DOHH2 (cell line): Measurements from ENCODE around the gene ADRA2B.

ENCODE experiments used
- H3F3A ChIP-seq: fragments of 200-600 bp; sonication (generic), shearing (Covaris generic); 2 replicates; pipeline ENCODE4 v1.6.0; 2016; ENCODE audit warnings: antibody characterized with exemption, mild to moderate bottlenecking; ENCODE audit not compliant: control insufficient read depth, insufficient read depth
- H3K27ac ChIP-seq: fragments of 200-600 bp; sonication (generic); 2 replicates; pipeline ENCODE4 v1.5.1; 2014; ENCODE audit warnings: low read depth, mild to moderate bottlenecking, low read length, moderate library complexity
- H3K27me3 ChIP-seq: fragments of 200-600 bp; sonication (generic); 2 replicates; pipeline ENCODE4 v1.6.1; 2014; ENCODE audit warnings: mild to moderate bottlenecking, low read length, mixed read lengths; ENCODE audit not compliant: control insufficient read depth
- H3K36me3 ChIP-seq: fragments of 200-600 bp; sonication (generic); 2 replicates; pipeline ENCODE4 v1.6.1; 2014; ENCODE audit warnings: mild to moderate bottlenecking, low read length, moderate library complexity, mixed read lengths; ENCODE audit not compliant: control insufficient read depth
- H3K4me1 ChIP-seq: fragments of 200-600 bp; sonication (generic); 2 replicates; pipeline ENCODE4 v1.6.1; 2014; ENCODE audit warnings: mild to moderate bottlenecking, low read length, mixed read lengths; ENCODE audit not compliant: control insufficient read depth
- H3K4me2 ChIP-seq: fragments of 200-600 bp; sonication (generic); 2 replicates; pipeline ENCODE4 v1.6.0; 2014; ENCODE audit warnings: mild to moderate bottlenecking, low read length, moderate library complexity
- H3K4me3 ChIP-seq: fragments of 200-600 bp; sonication (generic); 2 replicates; pipeline ENCODE4 v1.5.1; 2014; ENCODE audit warnings: mild to moderate bottlenecking, low read length, mixed read lengths
- H3K79me2 ChIP-seq: fragments of 200-600 bp; sonication (generic); 2 replicates; pipeline ENCODE4 v1.6.1; 2014; ENCODE audit warnings: mild to moderate bottlenecking, low read length, mixed read lengths; ENCODE audit not compliant: control insufficient read depth
- H3K9me2 ChIP-seq: fragments of 200-600 bp; sonication (generic); replicated peaks from 2 replicates; pipeline ENCODE4 v1.6.1; 2014; ENCODE audit warnings: mild to moderate bottlenecking, low read length, mixed read lengths; ENCODE audit not compliant: control insufficient read depth
- H3K9me3 ChIP-seq: fragments of 200-600 bp; sonication (generic); 2 replicates; pipeline ENCODE4 v1.6.1; 2014; ENCODE audit warnings: antibody characterized with exemption, low read length, mixed read lengths; ENCODE audit not compliant: control insufficient read depth, insufficient read depth
- H4K20me1 ChIP-seq: fragments of 200-600 bp; sonication (generic); 2 replicates; pipeline ENCODE4 v1.6.0; 2014; ENCODE audit warnings: low read depth, mild to moderate bottlenecking, antibody characterized with exemption, low read length, moderate library complexity; ENCODE audit not compliant: control insufficient read depth, insufficient read depth
- CTCF ChIP-seq: fragments of 200-600 bp; sonication (generic); IDR thresholded peaks from one replicate; pipeline ENCODE4 v1.5.1; 2014; ENCODE audit warnings: antibody characterized with exemption, mild to moderate bottlenecking, low read depth, low read length; ENCODE audit not compliant: poor library complexity, severe bottlenecking
- EZH2phosphoT487 ChIP-seq: fragments of 200-600 bp; sonication (generic); IDR thresholded peaks from 2 replicates; pipeline ENCODE4 v1.6.1; 2017; ENCODE audit warnings: borderline replicate concordance, mild to moderate bottlenecking, antibody characterized with exemption, low read length, moderate library complexity, mixed read lengths

Gene ADRA2B

GRCh38 chr2:96095116-96095636 lies 21.2 kb downstream of the ADRA2B start:
- Histone ChIP-seq H3K27ac (no peak overlapping the region), H3K79me2 (no peaks in the 10 kb centered on the region), H3K4me2 (no peak overlapping the region), H3K36me3 (no peaks in the 10 kb centered on the region), H3K4me1 (no peaks in the 10 kb centered on the region), H3K9me2 (no peaks in the 10 kb centered on the region), H3K9me3 (no peaks in the 10 kb centered on the region), H3F3A (no peaks in the 10 kb centered on the region), H3K4me3 (no peak overlapping the region), H3K27me3 (peaks cover 14% of the 10 kb centered on the region), H4K20me1 (0 out of 2 replicates have a peak, but pooled peaks cover 2% of the 10 kb centered on the region)
- TF ChIP-seq CTCF, result no peak
- TF ChIP-seq EZH2phosphoT487, result no peak

GRCh38 chr2:96093528-96093927 lies 22.8 kb downstream of the ADRA2B start:
- H3K36me3 ChIP-seq, result no peaks in the 10 kb centered on the region
- no peaks in the 10 kb centered on the region for H3K9me3 ChIP-seq
- no peak overlapping the region for H3K4me2 ChIP-seq
- H3K79me2 ChIP-seq, result no peaks in the 10 kb centered on the region
- no peaks in the 10 kb centered on the region for H3K9me2 ChIP-seq
- H3K27me3 ChIP-seq, result peaks cover 14% of the 10 kb centered on the region
- 0 out of 2 replicates have a peak, but pooled peaks cover 2% of the 10 kb centered on the region for H4K20me1 ChIP-seq
- H3K4me3 ChIP-seq, result no peak overlapping the region
- TF ChIP-seq EZH2phosphoT487, result no peak
- TF ChIP-seq CTCF, result no peak
- H3F3A ChIP-seq, result no peaks in the 10 kb centered on the region
- H3K27ac ChIP-seq, result no peak overlapping the region
- H3K4me1 ChIP-seq, result no peaks in the 10 kb centered on the region

- Histone ChIP-seq H3K9me2 (no peaks in the 10 kb centered on the region), H4K20me1 (0 out of 2 replicates have a peak, but pooled peaks cover 2% of the 10 kb centered on the region), H3K79me2 (no peaks in the 10 kb centered on the region), H3K36me3 (no peaks in the 10 kb centered on the region), H3K4me1 (no peaks in the 10 kb centered on the region), H3K4me2 (no peak overlapping the region), H3K4me3 (no peak overlapping the region), H3K27ac (no peak overlapping the region), H3K9me3 (no peaks in the 10 kb centered on the region), H3F3A (no peaks in the 10 kb centered on the region), H3K27me3 (peaks cover 14% of the 10 kb centered on the region)
- TF ChIP-seq EZH2phosphoT487, result no peak
- no peak for TF ChIP-seq CTCF
Measured at GRCh38 chr2:96092951-96093350, 23.4 kb downstream of the ADRA2B start.

GRCh38 chr2:96092573-96092877 lies 23.8 kb downstream of the ADRA2B start:
- no peaks in the 10 kb centered on the region for H3K36me3 ChIP-seq
- no peaks in the 10 kb centered on the region for H3K79me2 ChIP-seq
- no peaks in the 10 kb centered on the region for H3F3A ChIP-seq
- peaks cover 14% of the 10 kb centered on the region for H3K27me3 ChIP-seq
- no peak overlapping the region for H3K27ac ChIP-seq
- no peaks in the 10 kb centered on the region for H3K9me2 ChIP-seq
- TF ChIP-seq EZH2phosphoT487 (no peak), CTCF (no peak)
- no peak overlapping the region for H3K4me2 ChIP-seq
- H3K9me3 ChIP-seq, result no peaks in the 10 kb centered on the region
- H3K4me3 ChIP-seq, result no peak overlapping the region
- 0 out of 2 replicates have a peak, but pooled peaks cover 2% of the 10 kb centered on the region for H4K20me1 ChIP-seq
- H3K4me1 ChIP-seq, result 0 out of 2 replicates have a peak, but pooled peaks cover under 1% of the 10 kb centered on the region
